Common myeloid progenitor, CD34-positive (primary cell): ENCODE data around the gene CYTIP.
A peak's percentile ranks its signal among the peaks of the same experiment; 100 is the strongest.

Source experiments
- CTCF ChIA-PET: fragments of 350-600 bp; sonication (Branson Sonifier 250); formaldehyde crosslinking; loops from one replicate; lab custom pipeline; 2021; ENCODE audit warnings: antibody characterized with exemption; lab: Charles Lee
- POLR2A ChIA-PET: fragments of 350-600 bp; sonication (Branson Sonifier 250); formaldehyde crosslinking; loops from one replicate; lab custom pipeline; 2021; ENCODE audit warnings: antibody characterized with exemption; lab: Charles Lee
- DNase-seq, 3 donors: peaks; one replicate each; pipeline versions ENCODE4 v3.0.0 to v3.0.0-alpha.2; 2013
- H3K27ac ChIP-seq, 2 experiments: 1 replicate in 1 of 2; 2 replicates in 1 of 2; pipeline ENCODE4 v1.7.0; 2013; ENCODE audit warnings: inconsistent platforms in 2 of 2, low read length in 2 of 2, mild to moderate bottlenecking in 2 of 2, low read depth in 1 of 2, moderate library complexity in 1 of 2; ENCODE audit not compliant: severe bottlenecking in 2 of 2, insufficient read depth in 1 of 2, poor library complexity in 1 of 2
- H3K27me3 ChIP-seq, 5 experiments: replicated peaks in 2 of 5; 1 replicate in 3 of 5; 2 replicates in 2 of 5; pipeline versions ENCODE4 v1.6.1 to v1.7.0; 2013; ENCODE audit warnings: low read length in 4 of 5, mild to moderate bottlenecking in 2 of 5, moderate library complexity in 2 of 5, inconsistent platforms in 1 of 5; ENCODE audit not compliant: insufficient read depth in 5 of 5, control insufficient read depth in 4 of 5
- H3K36me3 ChIP-seq, 4 experiments: 1 replicate in 2 of 4; 2 replicates in 2 of 4; pipeline versions ENCODE4 v1.6.1 to v1.7.0; 2013; ENCODE audit warnings: low read length in 3 of 4, control low read depth in 1 of 4, mild to moderate bottlenecking in 1 of 4; ENCODE audit not compliant: control insufficient read depth in 4 of 4, insufficient read depth in 4 of 4
- H3K4me1 ChIP-seq, 4 experiments: 1 replicate in 3 of 4; 2 replicates in 1 of 4; pipeline versions ENCODE4 v1.6.1 to v1.7.1; 2013; ENCODE audit warnings: low read length in 3 of 4, mild to moderate bottlenecking in 3 of 4, control low read depth in 1 of 4, inconsistent platforms in 1 of 4, moderate library complexity in 1 of 4; ENCODE audit not compliant: control insufficient read depth in 4 of 4, insufficient read depth in 4 of 4; ENCODE audit errors: control extremely low read depth in 1 of 4
- H3K4me3 ChIP-seq, 7 experiments: 1 replicate in 4 of 7; 2 replicates in 3 of 7; pipeline versions ENCODE4 v1.5.1 to v1.7.0; 2013; ENCODE audit warnings: mild to moderate bottlenecking in 7 of 7, low read length in 6 of 7, moderate library complexity in 6 of 7, inconsistent platforms in 2 of 7, low read depth in 2 of 7, control low read depth in 1 of 7; ENCODE audit not compliant: insufficient read depth in 4 of 7, control insufficient read depth in 1 of 7; ENCODE audit errors: extremely low read depth in 1 of 7
- H3K9me3 ChIP-seq, 5 experiments: 1 replicate in 4 of 5; 2 replicates in 1 of 5; pipeline versions ENCODE4 v1.6.1 to v1.7.1; 2013; ENCODE audit warnings: low read length in 4 of 5, mild to moderate bottlenecking in 2 of 5, inconsistent platforms in 1 of 5, low read depth in 1 of 5, moderate library complexity in 1 of 5; ENCODE audit not compliant: control insufficient read depth in 4 of 5, insufficient read depth in 2 of 5; ENCODE audit errors: control extremely low read depth in 1 of 5
- WGBS: methylation state at CpG from one replicate; pipeline ENCODE4 v1.1.5; 2013; ENCODE audit not compliant: insufficient coverage; 5-methylcytosine and 5-hydroxymethylcytosine counted together

The CYTIP gene

GRCh38 chr2:157427003-157427921 lies 16.6 kb downstream of the CYTIP start:
- Histone ChIP-seq H3K27me3 (no peaks in the 10 kb centered on the region), H3K27ac (no peak overlapping the region), H3K36me3 (peaks cover 45 to 86% (median 52%) of the 10 kb centered on the region in 4 experiments), H3K9me3 (peaks cover 4 to 22% (median 5%) of the 10 kb centered on the region in 5 experiments), H3K4me3 (no peak overlapping the region), H3K4me1 (peaks cover 0 to 3% (median under 1%) of the 10 kb centered on the region in 4 experiments)
- ChIA-PET CTCF (interaction anchor here (1.5 kb wide), 1 partner anchor 42 kb away, joined by 3 read pairs; no protein-coding TSS in a partner anchor), POLR2A (no interaction called here)
- no peak for DNase-seq
- 62% methylated on average over 2 of the region's 6 CpGs for WGBS

- CTCF ChIA-PET: interaction anchor here (0.8 to 1.8 kb wide), 2 partner anchors 9 to 31 kb away, joined by 3 read pairs; no protein-coding TSS in a partner anchor
- H3K27ac ChIP-seq: no peak overlapping the region
- H3K4me3 ChIP-seq: no peak overlapping the region
- DNase-seq: no peak
- WGBS: no CpG with 5 or more reads among the region's 4 CpGs
- H3K9me3 ChIP-seq: peaks cover 4 to 22% (median 5%) of the 10 kb centered on the region in 5 experiments
- POLR2A ChIA-PET: no interaction called here
- H3K27me3 ChIP-seq: no peaks in the 10 kb centered on the region
- H3K4me1 ChIP-seq: peaks cover 0 to 6% (median 5%) of the 10 kb centered on the region in 4 experiments
- peaks cover 39 to 85% (median 51%) of the 10 kb centered on the region in 4 experiments for H3K36me3 ChIP-seq
These were observed 17.4 kb downstream of the CYTIP start for GRCh38 chr2:157426477-157426994.

- no CpG with 5 or more reads among the region's 1 CpG for WGBS
- Histone ChIP-seq H3K36me3 (peaks cover 28 to 68% (median 40%) of the 10 kb centered on the region in 4 experiments), H3K4me3 (no peak overlapping the region), H3K27ac (no peak overlapping the region), H3K9me3 (peaks cover 4 to 22% (median 5%) of the 10 kb centered on the region in 5 experiments), H3K27me3 (no peaks in the 10 kb centered on the region), H3K4me1 (peaks cover 8 to 26% (median 22%) of the 10 kb centered on the region in 4 experiments)
- ChIA-PET CTCF (interaction anchor here (1.0 kb wide), 1 partner anchor 66 kb away, joined by 3 read pairs; no protein-coding TSS in a partner anchor), POLR2A (interaction anchor here (0.7 kb wide), 1 partner anchor 10 kb away, joined by 3 read pairs; no protein-coding TSS in a partner anchor)
- no peak for DNase-seq
These were observed 19.5 kb downstream of the CYTIP start for GRCh38 chr2:157424374-157424773.

GRCh38 chr2:157421964-157422363 lies 21.9 kb downstream of the CYTIP start:
- H3K4me1 ChIP-seq: peaks cover 29 to 48% (median 41%) of the 10 kb centered on the region in 4 experiments
- no peak for DNase-seq
- POLR2A ChIA-PET: no interaction called here

GRCh38 chr2:157421331-157421944 lies 22.5 kb downstream of the CYTIP start:
- DNase-seq: peak in 1 of 3 donors; percentile 75
- no peak overlapping the region for H3K4me3 ChIP-seq
- WGBS: 67% methylated on average over 1 of the region's 2 CpGs
- H3K4me1 ChIP-seq: peaks cover 31 to 48% (median 41%) of the 10 kb centered on the region in 4 experiments
- H3K27me3 ChIP-seq: no peaks in the 10 kb centered on the region
- peak overlapping the region; percentile 85 to 90 for H3K27ac ChIP-seq
- H3K9me3 ChIP-seq: peaks cover 0 to 9% (median under 1%) of the 10 kb centered on the region in 5 experiments
- H3K36me3 ChIP-seq: peaks cover 12 to 48% (median 22%) of the 10 kb centered on the region in 4 experiments
- POLR2A ChIA-PET: no interaction called here
- CTCF ChIA-PET: interaction anchor here (1.1 to 3.1 kb wide), 8 partner anchors 9 to 93 kb away, joined by 3 to 24 read pairs (median 5); partner anchors contain the start of gene CYTIP

More at GRCh38 chr2:157421964-157422363, 21.9 kb downstream of the CYTIP start:
- H3K9me3 ChIP-seq: peaks cover 3 to 14% (median 5%) of the 10 kb centered on the region in 5 experiments
- H3K27me3 ChIP-seq: no peaks in the 10 kb centered on the region
- CTCF ChIA-PET: interaction anchor here (1.2 to 3.1 kb wide), 5 partner anchors 11 to 93 kb away, joined by 3 to 24 read pairs (median 6); no protein-coding TSS in a partner anchor
- H3K36me3 ChIP-seq: peaks cover 18 to 53% (median 26%) of the 10 kb centered on the region in 4 experiments
- 100% methylated on average over 2 of the region's 3 CpGs for WGBS
- peak overlapping the region; percentile 85 to 90 for H3K27ac ChIP-seq
- no peak overlapping the region for H3K4me3 ChIP-seq

- peak overlapping the region; percentile 85 to 90 for H3K27ac ChIP-seq
- peaks cover 14 to 47% (median 22%) of the 10 kb centered on the region in 4 experiments for H3K36me3 ChIP-seq
- CTCF ChIA-PET: interaction anchor here (1.1 to 3.1 kb wide), 9 partner anchors 8 to 119 kb away, joined by 3 to 24 read pairs (median 5); partner anchors contain the start of gene CYTIP
- H3K9me3 ChIP-seq: peaks cover 0 to 5% (median 0%) of the 10 kb centered on the region in 5 experiments
- H3K27me3 ChIP-seq: no peaks in the 10 kb centered on the region
- peak; percentile 91 to 98 (median 97) for DNase-seq
- peaks cover 31 to 48% (median 41%) of the 10 kb centered on the region in 4 experiments for H3K4me1 ChIP-seq
- WGBS: 0% methylated on average over 1 of the region's 4 CpGs
- POLR2A ChIA-PET: interaction anchor here (0.5 to 0.6 kb wide), 2 partner anchors 18 to 21 kb away, joined by 3 to 9 read pairs; no protein-coding TSS in a partner anchor
- H3K4me3 ChIP-seq: peak overlapping the region in 1 of 7 experiments; percentile 7
These were observed 23.0 kb downstream of the CYTIP start for GRCh38 chr2:157420771-157421323.
